ENCODE measurements around the gene BRD9. TPM values are rescaled to one million over a fixed set of nuclear protein-coding genes. Genes with fewer than 3 reads are reported as not detected.

Gene BRD9
- total and polyA plus RNA-seq, 9 of the 15 experiments (the other 6 are each of a cell fraction or from before 2014, with no cell fraction given) = 2.4 to 68.7 (median 44.9) TPM

DNA sequence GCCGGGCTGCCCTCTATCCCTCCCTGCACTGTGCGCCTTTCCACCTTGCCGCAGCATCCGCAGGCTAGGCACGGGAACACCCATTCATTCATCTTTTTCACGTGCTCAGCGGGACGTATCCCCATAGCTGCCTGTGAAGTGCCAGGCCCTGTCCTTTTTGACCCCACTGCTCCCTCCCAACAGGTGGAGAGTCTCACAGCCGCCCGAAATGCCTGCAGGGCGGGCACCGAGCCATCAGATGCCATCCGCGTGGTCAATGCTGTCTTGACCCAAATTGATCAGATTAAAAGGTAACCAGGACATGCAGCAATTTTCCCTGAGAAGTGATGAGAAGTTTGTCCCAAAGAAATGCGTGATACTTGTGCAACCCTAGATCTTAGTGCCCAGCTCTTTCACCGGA, 15.6 kb upstream of the BRD9 start:
- 94% methylated on average over 16 of the region's 16 CpGs for WGBS (ENCODE audit: insufficient coverage, low coverage, missing lambda C conversion rate)
- H3K9me3 ChIP-seq (replicated peaks; ENCODE audit: control insufficient read depth, insufficient read depth, low read depth, low read length) = no peaks in the 10 kb centered on the region
- no peak overlapping the region for H3K4me2 ChIP-seq (ENCODE audit: insufficient read depth, low read length)
- H4K20me1 ChIP-seq (replicated peaks; ENCODE audit: control insufficient read depth, insufficient read depth, low read length) = no peaks in the 10 kb centered on the region; the same call in 1 of the 2 replicates
- H3K27ac ChIP-seq (ENCODE audit: extremely low read depth, low read depth, low read length) = no peak overlapping the region
- no peak for ATAC-seq
- H2AFZ ChIP-seq (ENCODE audit: low read depth, low read length) = no peak overlapping the region
- no peaks in the 10 kb centered on the region for H3K9me1 ChIP-seq (ENCODE audit: control insufficient read depth, insufficient read depth, low read length)
- CTCF ChIA-PET (ENCODE audit: low intra/inter-chr PET ratio) = no interaction called here
- no peaks in the 10 kb centered on the region for H3K4me1 ChIP-seq (replicated peaks in 1 of 2; ENCODE audit: control insufficient read depth in 2 of 2, insufficient read depth in 2 of 2, low read length in 2 of 2)
- peaks cover 92% of the 10 kb centered on the region for H3K36me3 ChIP-seq (ENCODE audit: control insufficient read depth, insufficient read depth, low read length)
- intact Hi-C loops (cut with micrococcal nuclease) (no loop called here), in situ Hi-C loops (cut with MboI) (loop anchor here (5.0 kb wide), 1 partner anchor 231 kb away; no protein-coding TSS in a partner anchor)
- no peak overlapping the region for H3K4me3 ChIP-seq
- no peaks in the 10 kb centered on the region for H3K27me3 ChIP-seq (ENCODE audit: control insufficient read depth in 2 of 2, insufficient read depth in 2 of 2, low read length in 2 of 2)
- POLR2A ChIA-PET = interaction anchor here (0.5 to 0.6 kb wide), 2 partner anchors 12 to 132 kb away, joined by 3 read pairs; no protein-coding TSS in a partner anchor
- H3K9ac ChIP-seq (ENCODE audit: insufficient read depth in 1 of 2, low read depth in 2 of 2, low read length in 2 of 2) = no peak overlapping the region
- no peak for DNase-seq (ENCODE audit: extremely low read depth in 1 of 4, low spot score in 3 of 4)
- H3K79me2 ChIP-seq (ENCODE audit: control insufficient read depth, insufficient read depth, low read length) = no peaks in the 10 kb centered on the region
- BruUV-seq (replicated peaks) = no TSS peak
- FAIRE-seq = no peak
- no peak for TF ChIP-seq PPARD (CRISPR knock-in tag; IDR thresholded peaks at IDR 0.05)
- TF ChIP-seq DMBX1 (CRISPR knock-in tag; IDR thresholded peaks at IDR 0.05; ENCODE audit: borderline replicate concordance) = no peak
- TF ChIP-seq KLF1 (tag; IDR thresholded peaks at IDR 0.05) = no peak
- no peak for TF ChIP-seq ZNF551 (CRISPR knock-in tag; IDR thresholded peaks at IDR 0.05)
- TF ChIP-seq, protein P1, sequence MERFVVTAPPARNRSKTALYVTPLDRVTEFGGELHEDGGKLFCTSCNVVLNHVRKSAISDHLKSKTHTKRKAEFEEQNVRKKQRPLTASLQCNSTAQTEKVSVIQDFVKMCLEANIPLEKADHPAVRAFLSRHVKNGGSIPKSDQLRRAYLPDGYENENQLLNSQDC (CRISPR knock-in tag; IDR thresholded peaks at IDR 0.05) = no peak
- no peak for TF ChIP-seq TSC22D4 (tag; IDR thresholded peaks at IDR 0.05)
- TF ChIP-seq, protein P2, sequence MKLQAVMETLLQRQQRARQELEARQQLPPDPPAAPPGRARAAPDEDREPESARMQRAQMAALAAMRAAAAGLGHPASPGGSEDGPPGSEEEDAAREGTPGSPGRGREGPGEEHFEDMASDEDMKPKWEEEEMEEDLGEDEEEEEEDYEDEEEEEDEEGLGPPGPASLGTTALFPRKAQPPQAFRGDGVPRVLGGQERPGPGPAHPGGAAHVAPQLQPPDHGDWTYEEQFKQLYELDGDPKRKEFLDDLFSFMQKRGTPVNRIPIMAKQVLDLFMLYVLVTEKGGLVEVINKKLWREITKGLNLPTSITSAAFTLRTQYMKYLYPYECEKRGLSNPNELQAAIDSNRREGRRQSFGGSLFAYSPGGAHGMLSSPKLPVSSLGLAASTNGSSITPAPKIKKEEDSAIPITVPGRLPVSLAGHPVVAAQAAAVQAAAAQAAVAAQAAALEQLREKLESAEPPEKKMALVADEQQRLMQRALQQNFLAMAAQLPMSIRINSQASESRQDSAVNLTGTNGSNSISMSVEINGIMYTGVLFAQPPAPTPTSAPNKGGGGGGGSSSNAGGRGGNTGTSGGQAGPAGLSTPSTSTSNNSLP (IDR thresholded peaks at IDR 0.05; ENCODE audit: borderline replicate concordance, low read depth, low read length) = no peak
- TF ChIP-seq, protein P3, sequence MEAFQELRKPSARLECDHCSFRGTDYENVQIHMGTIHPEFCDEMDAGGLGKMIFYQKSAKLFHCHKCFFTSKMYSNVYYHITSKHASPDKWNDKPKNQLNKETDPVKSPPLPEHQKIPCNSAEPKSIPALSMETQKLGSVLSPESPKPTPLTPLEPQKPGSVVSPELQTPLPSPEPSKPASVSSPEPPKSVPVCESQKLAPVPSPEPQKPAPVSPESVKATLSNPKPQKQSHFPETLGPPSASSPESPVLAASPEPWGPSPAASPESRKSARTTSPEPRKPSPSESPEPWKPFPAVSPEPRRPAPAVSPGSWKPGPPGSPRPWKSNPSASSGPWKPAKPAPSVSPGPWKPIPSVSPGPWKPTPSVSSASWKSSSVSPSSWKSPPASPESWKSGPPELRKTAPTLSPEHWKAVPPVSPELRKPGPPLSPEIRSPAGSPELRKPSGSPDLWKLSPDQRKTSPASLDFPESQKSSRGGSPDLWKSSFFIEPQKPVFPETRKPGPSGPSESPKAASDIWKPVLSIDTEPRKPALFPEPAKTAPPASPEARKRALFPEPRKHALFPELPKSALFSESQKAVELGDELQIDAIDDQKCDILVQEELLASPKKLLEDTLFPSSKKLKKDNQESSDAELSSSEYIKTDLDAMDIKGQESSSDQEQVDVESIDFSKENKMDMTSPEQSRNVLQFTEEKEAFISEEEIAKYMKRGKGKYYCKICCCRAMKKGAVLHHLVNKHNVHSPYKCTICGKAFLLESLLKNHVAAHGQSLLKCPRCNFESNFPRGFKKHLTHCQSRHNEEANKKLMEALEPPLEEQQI (IDR thresholded peaks at IDR 0.05) = no peak
- no peak for TF ChIP-seq TAL1 (IDR thresholded peaks at IDR 0.05)

All from K562 (cell line).